ENCODE measurements around the gene STYXL2. TPM values are rescaled to one million over a fixed set of nuclear protein-coding genes. Genes with fewer than 3 reads are reported as not detected.
A peak's percentile ranks its signal among the peaks of the same experiment; 100 is the strongest.

Gene STYXL2
- total RNA-seq, 1 experiment from 2014 or later, result not detected

GRCh38 chr1:167077868-167078210, 16.0 kb upstream of the STYXL2 start:
- no peak for DNase-seq (ENCODE audit: low read depth)

- DNase-seq (ENCODE audit: low read depth), result no peak
Observed at GRCh38 chr1:167081594-167082156, 12.2 kb upstream of the STYXL2 start.

GRCh38 chr1:167082511-167083027, 11.3 kb upstream of the STYXL2 start:
- DNase-seq (ENCODE audit: low read depth), result peak; percentile 75

- no peak for DNase-seq (ENCODE audit: low read depth)
Observed at GRCh38 chr1:167083066-167083665, 10.7 kb upstream of the STYXL2 start.

- no peak for DNase-seq (ENCODE audit: low read depth)
Observed at GRCh38 chr1:167083871-167084270, 10.0 kb upstream of the STYXL2 start.

- no peak for DNase-seq (ENCODE audit: low read depth)
Observed at GRCh38 chr1:167084757-167085156, 9.1 kb upstream of the STYXL2 start.

- no peak for DNase-seq (ENCODE audit: low read depth)
Observed at GRCh38 chr1:167086033-167086432, 7.8 kb upstream of the STYXL2 start.

GRCh38 chr1:167086768-167087167, 7.1 kb upstream of the STYXL2 start:
- no peak for DNase-seq (ENCODE audit: low read depth)

- DNase-seq (ENCODE audit: low read depth), result no peak
Observed at GRCh38 chr1:167088746-167089417, 5.0 kb upstream of the STYXL2 start.

GRCh38 chr1:167089939-167090313, 3.9 kb upstream of the STYXL2 start:
- DNase-seq (ENCODE audit: low read depth), result no peak

GRCh38 chr1:167090314-167090942, 3.4 kb upstream of the STYXL2 start, which contains the start of gene GPA33:
GPA33 (minus strand) TSS chr1:167090377; CDS start chr1:167090287, 90 bp downstream.
- DNase-seq (ENCODE audit: low read depth), result no peak

GRCh38 chr1:167092653-167093052, 1.2 kb upstream of the STYXL2 start:
- no peak for DNase-seq (ENCODE audit: low read depth)

GRCh38 chr1:167094690-167095089, 815 bp downstream of the STYXL2 start:
- peak; percentile 21 for DNase-seq (ENCODE audit: low read depth)

- DNase-seq (ENCODE audit: low read depth), result peak; percentile 82
Observed at GRCh38 chr1:167095368-167095767, 1.5 kb downstream of the STYXL2 start.

- no peak for DNase-seq (ENCODE audit: low read depth)
Observed at GRCh38 chr1:167099851-167100250, 6.0 kb downstream of the STYXL2 start.

- no peak for DNase-seq (ENCODE audit: low read depth)
Observed at GRCh38 chr1:167100730-167101129, 6.9 kb downstream of the STYXL2 start.

- DNase-seq (ENCODE audit: low read depth), result no peak
Observed at GRCh38 chr1:167101754-167102153, 7.9 kb downstream of the STYXL2 start.

- no peak for DNase-seq (ENCODE audit: low read depth)
Observed at GRCh38 chr1:167102906-167103573, 9.2 kb downstream of the STYXL2 start.

GRCh38 chr1:167104256-167104633, 10.4 kb downstream of the STYXL2 start:
- DNase-seq (ENCODE audit: low read depth), result no peak

- no peak for DNase-seq (ENCODE audit: low read depth)
Observed at GRCh38 chr1:167105271-167106118, 11.6 kb downstream of the STYXL2 start.

- DNase-seq (ENCODE audit: low read depth), result no peak
Observed at GRCh38 chr1:167106119-167106461, 12.2 kb downstream of the STYXL2 start.

Data from Daoy (cell line).